ENCODE measurements around the gene PPME1. TPM values are rescaled to one million over a fixed set of nuclear protein-coding genes. Genes with fewer than 3 reads are reported as not detected.
A peak's percentile ranks its signal among the peaks of the same experiment; 100 is the strongest.

Gene PPME1
- total RNA-seq, 1 experiment from 2014 or later, result 66.2 TPM

GRCh38 chr11:74255741-74256375 is 84.8 kb downstream of the PPME1 start:
- POLR2A ChIA-PET (ENCODE audit: unreplicated experiment), result interaction anchor here (0.6 kb wide), 1 partner anchor 85 kb away, joined by 6 read pairs; the partner anchor contains the start of gene C2CD3
- BruUV-seq (replicated peaks), result no TSS peak
- intact Hi-C loops (cut with micrococcal nuclease), result loop anchor here (1.0 to 2.0 kb wide), 6 partner anchors 63 to 315 kb away; no protein-coding TSS in a partner anchor

GRCh38 chr11:74256378-74257133 is 85.5 kb downstream of the PPME1 start:
- POLR2A ChIA-PET (ENCODE audit: unreplicated experiment), result interaction anchor here (0.6 kb wide), 1 partner anchor 86 kb away, joined by 6 read pairs; the partner anchor contains the start of gene C2CD3
- intact Hi-C loops (cut with micrococcal nuclease), result loop anchor here (1.0 to 2.0 kb wide), 4 partner anchors 132 to 314 kb away; no protein-coding TSS in a partner anchor
- no peak for ATAC-seq
- H3K9me3 ChIP-seq (ENCODE audit: low read length), result no peaks in the 10 kb centered on the region
- H4K20me1 ChIP-seq (ENCODE audit: low read length), result no peaks in the 10 kb centered on the region
- BruUV-seq (replicated peaks), result TSS peak; percentile 15
- H3K27ac ChIP-seq (ENCODE audit: low read length), result no peak overlapping the region
- no peak overlapping the region for H2AFZ ChIP-seq (ENCODE audit: low read length)
- no peak overlapping the region for H3K4me3 ChIP-seq (ENCODE audit: low read length)
- no peak overlapping the region for H3K9ac ChIP-seq (ENCODE audit: low read length)
- no peaks in the 10 kb centered on the region for H3K79me2 ChIP-seq (ENCODE audit: low read length)
- peaks cover 15% of the 10 kb centered on the region for H3K4me1 ChIP-seq (ENCODE audit: insufficient read depth, low read length)
- no peaks in the 10 kb centered on the region for H3K27me3 ChIP-seq (ENCODE audit: low read length)
- no peaks in the 10 kb centered on the region for H3K9me2 ChIP-seq (replicated peaks; ENCODE audit: low read length)
- H3F3A ChIP-seq (ENCODE audit: low read length, unreplicated experiment), result no peaks in the 10 kb centered on the region
- no peak for DNase-seq
- peaks cover 7% of the 10 kb centered on the region; the same call in 1 of the 2 replicates for H3K36me3 ChIP-seq (ENCODE audit: low read depth, low read length)
- H3K4me2 ChIP-seq (ENCODE audit: low read length), result no peak overlapping the region
- TF ChIP-seq EZH2 (IDR thresholded peaks at IDR 0.05; ENCODE audit: low read length, unreplicated experiment), result no peak
- TF ChIP-seq CTCF (conservative IDR thresholded peaks at IDR 0.05; ENCODE audit: low read depth, low read length), result no peak
- no peak for TF ChIP-seq EZH2phosphoT487 (IDR thresholded peaks at IDR 0.05; ENCODE audit: borderline replicate concordance, low read length)
- CTCF ChIA-PET, result interaction anchor here (0.6 to 1.9 kb wide), 9 partner anchors 65 to 315 kb away, joined by 3 to 25 read pairs (median 5); no protein-coding TSS in a partner anchor

More at GRCh38 chr11:74255741-74256375, 84.8 kb downstream of the PPME1 start:
- no peak overlapping the region for H3K4me2 ChIP-seq (ENCODE audit: low read length)
- H3K9me2 ChIP-seq (replicated peaks; ENCODE audit: low read length), result no peaks in the 10 kb centered on the region
- TF ChIP-seq EZH2 (IDR thresholded peaks at IDR 0.05; ENCODE audit: low read length, unreplicated experiment) (no peak), CTCF (conservative IDR thresholded peaks at IDR 0.05; ENCODE audit: low read depth, low read length) (peak; percentile 99)
- no peak overlapping the region for H3K9ac ChIP-seq (ENCODE audit: low read length)
- H3K79me2 ChIP-seq (ENCODE audit: low read length), result no peaks in the 10 kb centered on the region
- no peak overlapping the region for H3K4me3 ChIP-seq (ENCODE audit: low read length)
- no peaks in the 10 kb centered on the region for H4K20me1 ChIP-seq (ENCODE audit: low read length)
- no peaks in the 10 kb centered on the region for H3K9me3 ChIP-seq (ENCODE audit: low read length)
- H3K27ac ChIP-seq (ENCODE audit: low read length), result no peak overlapping the region
- ATAC-seq (peak; percentile 66), DNase-seq (peak; percentile 87)
- no peak overlapping the region for H2AFZ ChIP-seq (ENCODE audit: low read length)
- H3F3A ChIP-seq (ENCODE audit: low read length, unreplicated experiment), result no peaks in the 10 kb centered on the region
- H3K4me1 ChIP-seq (ENCODE audit: insufficient read depth, low read length), result peaks cover 15% of the 10 kb centered on the region
- CTCF ChIA-PET, result interaction anchor here (0.6 to 1.9 kb wide), 16 partner anchors 17 to 315 kb away, joined by 3 to 25 read pairs (median 4); partner anchors contain the start of gene PGM2L1
- peaks cover 13% of the 10 kb centered on the region for H3K36me3 ChIP-seq (ENCODE audit: low read depth, low read length)
- H3K27me3 ChIP-seq (ENCODE audit: low read length), result no peaks in the 10 kb centered on the region

All from PC-3 (cell line).